ENCODE results near the gene ELMO2. TPM values are rescaled to one million over a fixed set of nuclear protein-coding genes. Genes with fewer than 3 reads are reported as not detected.
A peak's percentile ranks its signal among the peaks of the same experiment; 100 is the strongest.
"Not testable (repeated sequence)": the region's sequence is repeated elsewhere in the genome, so short reads cannot be mapped to it uniquely, and the experiment has no call there.

ELMO2 gene
- total RNA-seq, 1 donor from 2014 or later, result 63.2 TPM

DNA sequence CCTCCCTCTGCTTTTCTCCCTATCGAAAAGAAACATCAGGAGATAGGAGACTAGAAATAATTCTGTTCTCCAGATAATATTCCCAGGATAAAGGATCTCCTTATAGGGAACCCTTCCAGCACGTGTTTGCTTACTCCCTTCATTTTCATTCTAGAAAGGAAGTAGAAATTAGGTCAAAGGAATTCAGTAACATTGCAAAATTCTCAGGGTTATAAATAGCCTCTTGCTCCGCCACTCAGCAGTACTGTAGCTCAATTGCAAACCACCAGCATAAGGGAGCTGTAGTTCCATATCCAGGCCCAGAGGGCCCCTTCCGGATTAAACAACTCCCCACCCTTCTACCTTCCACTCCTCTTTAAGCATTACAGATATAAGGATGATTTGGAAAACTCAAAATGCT lies 6.2 kb downstream of the ELMO2 start:
- H3K4me3 Mint-ChIP-seq (ENCODE audit: low read depth), result no peak overlapping the region
- H3K27ac Mint-ChIP-seq, result peak overlapping the region; percentile 84
- H3K4me1 Mint-ChIP-seq (ENCODE audit: low read depth), result peaks cover 55% of the 10 kb centered on the region
- DNase-seq (ENCODE audit: low spot score), result no peak
- intact Hi-C loops (cut with micrococcal nuclease), result loop anchor here (5.0 kb wide), 2 partner anchors 147 to 287 kb away; partner anchors contain the start of gene TP53RK
- no peaks in the 10 kb centered on the region for H3K27me3 Mint-ChIP-seq (ENCODE audit: low read depth)
- peaks cover 50% of the 10 kb centered on the region for H3K36me3 Mint-ChIP-seq (ENCODE audit: low read depth)
- H3K9me3 Mint-ChIP-seq, result no peaks in the 10 kb centered on the region

DNA sequence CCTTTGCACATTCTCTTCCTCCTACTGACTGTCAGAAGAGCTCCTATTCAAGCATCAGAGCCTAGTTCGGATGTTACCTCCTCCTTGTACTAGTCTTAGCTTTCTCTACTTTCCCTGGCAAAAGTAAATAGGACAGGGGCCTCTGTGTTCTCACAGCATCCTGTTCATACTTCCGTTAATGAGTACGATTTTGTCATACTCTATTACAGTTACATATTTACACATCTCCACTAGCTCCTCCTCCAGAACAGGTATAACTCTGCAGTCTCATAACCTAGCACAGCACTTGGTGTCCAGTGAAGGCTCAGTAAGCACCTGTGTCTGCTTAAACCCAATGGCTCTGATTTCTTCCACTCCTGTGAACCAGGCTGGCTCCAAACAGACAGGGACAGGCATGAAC lies 7.0 kb downstream of the ELMO2 start:
- no peaks in the 10 kb centered on the region for H3K27me3 Mint-ChIP-seq (ENCODE audit: low read depth)
- H3K36me3 Mint-ChIP-seq (ENCODE audit: low read depth), result peaks cover 46% of the 10 kb centered on the region
- H3K4me1 Mint-ChIP-seq (ENCODE audit: low read depth), result peaks cover 49% of the 10 kb centered on the region
- H3K27ac Mint-ChIP-seq, result no peak overlapping the region
- H3K4me3 Mint-ChIP-seq (ENCODE audit: low read depth), result no peak overlapping the region
- intact Hi-C loops (cut with micrococcal nuclease), result no loop called here
- DNase-seq (ENCODE audit: low spot score), result no peak
- H3K9me3 Mint-ChIP-seq, result no peaks in the 10 kb centered on the region

DNA sequence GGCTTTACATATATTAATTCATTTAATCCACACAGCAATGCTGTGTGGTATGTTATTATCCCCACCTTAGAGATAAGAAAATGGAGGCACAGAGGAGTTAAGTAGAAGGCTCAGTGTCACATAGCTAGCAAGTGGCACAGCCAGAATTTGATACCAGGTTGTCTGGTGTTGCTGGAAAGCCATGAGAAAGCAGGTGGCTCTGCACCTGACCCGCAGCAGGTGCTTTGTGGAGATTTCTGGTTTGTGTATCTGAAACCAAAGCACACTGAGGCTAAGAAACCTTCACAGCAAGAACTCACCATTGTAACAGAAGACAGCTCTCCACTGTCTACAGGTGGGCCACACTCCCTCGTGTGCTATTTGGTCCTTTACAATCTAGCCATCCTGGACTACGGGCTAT lies 7.5 kb downstream of the ELMO2 start:
- H3K9me3 Mint-ChIP-seq, result no peaks in the 10 kb centered on the region
- no peaks in the 10 kb centered on the region for H3K27me3 Mint-ChIP-seq (ENCODE audit: low read depth)
- H3K36me3 Mint-ChIP-seq (ENCODE audit: low read depth), result peaks cover 47% of the 10 kb centered on the region
- H3K4me3 Mint-ChIP-seq (ENCODE audit: low read depth), result no peak overlapping the region
- peaks cover 45% of the 10 kb centered on the region for H3K4me1 Mint-ChIP-seq (ENCODE audit: low read depth)
- no peak for DNase-seq (ENCODE audit: low spot score)
- H3K27ac Mint-ChIP-seq, result no peak overlapping the region
- intact Hi-C loops (cut with micrococcal nuclease), result no loop called here

DNA sequence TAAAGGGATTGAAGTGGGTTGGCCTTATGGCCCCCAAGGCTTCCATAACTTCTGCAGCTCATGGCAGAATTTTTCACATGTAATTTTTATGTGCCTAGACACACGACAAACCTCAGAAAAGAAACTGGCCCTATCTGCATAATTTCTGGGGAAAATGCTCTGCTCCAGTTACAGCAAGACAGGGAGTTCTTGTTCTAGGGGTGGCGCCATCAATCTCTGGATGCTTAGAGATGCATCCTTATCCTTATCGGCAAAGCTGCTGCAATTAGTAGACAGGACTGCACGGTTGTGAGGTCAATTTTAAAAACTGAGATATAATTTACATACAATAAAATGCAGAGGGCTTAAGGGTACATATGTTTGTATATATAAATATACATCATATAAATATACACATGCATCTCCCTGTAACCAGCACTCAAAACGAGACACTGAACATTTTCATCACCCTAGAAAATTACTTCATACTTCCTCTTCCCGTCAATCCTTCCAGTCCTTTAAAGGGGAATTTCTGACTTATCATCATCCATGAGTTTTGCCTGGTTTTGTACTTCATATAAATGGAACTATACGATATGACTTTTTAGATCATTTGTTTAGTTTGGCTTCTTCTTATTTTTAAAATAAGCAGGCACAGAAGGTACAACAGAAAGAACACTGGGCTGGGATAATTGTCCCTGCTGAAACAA lies 10.2 kb downstream of the ELMO2 start:
- no peak overlapping the region for H3K27ac Mint-ChIP-seq
- H3K4me3 Mint-ChIP-seq (ENCODE audit: low read depth), result no peak overlapping the region
- intact Hi-C loops (cut with micrococcal nuclease), result no loop called here
- H3K36me3 Mint-ChIP-seq (ENCODE audit: low read depth), result peaks cover 58% of the 10 kb centered on the region
- no peaks in the 10 kb centered on the region for H3K27me3 Mint-ChIP-seq (ENCODE audit: low read depth)
- no peak for DNase-seq (ENCODE audit: low spot score)
- H3K4me1 Mint-ChIP-seq (ENCODE audit: low read depth), result peaks cover 19% of the 10 kb centered on the region
- H3K9me3 Mint-ChIP-seq, result no peaks in the 10 kb centered on the region

DNA sequence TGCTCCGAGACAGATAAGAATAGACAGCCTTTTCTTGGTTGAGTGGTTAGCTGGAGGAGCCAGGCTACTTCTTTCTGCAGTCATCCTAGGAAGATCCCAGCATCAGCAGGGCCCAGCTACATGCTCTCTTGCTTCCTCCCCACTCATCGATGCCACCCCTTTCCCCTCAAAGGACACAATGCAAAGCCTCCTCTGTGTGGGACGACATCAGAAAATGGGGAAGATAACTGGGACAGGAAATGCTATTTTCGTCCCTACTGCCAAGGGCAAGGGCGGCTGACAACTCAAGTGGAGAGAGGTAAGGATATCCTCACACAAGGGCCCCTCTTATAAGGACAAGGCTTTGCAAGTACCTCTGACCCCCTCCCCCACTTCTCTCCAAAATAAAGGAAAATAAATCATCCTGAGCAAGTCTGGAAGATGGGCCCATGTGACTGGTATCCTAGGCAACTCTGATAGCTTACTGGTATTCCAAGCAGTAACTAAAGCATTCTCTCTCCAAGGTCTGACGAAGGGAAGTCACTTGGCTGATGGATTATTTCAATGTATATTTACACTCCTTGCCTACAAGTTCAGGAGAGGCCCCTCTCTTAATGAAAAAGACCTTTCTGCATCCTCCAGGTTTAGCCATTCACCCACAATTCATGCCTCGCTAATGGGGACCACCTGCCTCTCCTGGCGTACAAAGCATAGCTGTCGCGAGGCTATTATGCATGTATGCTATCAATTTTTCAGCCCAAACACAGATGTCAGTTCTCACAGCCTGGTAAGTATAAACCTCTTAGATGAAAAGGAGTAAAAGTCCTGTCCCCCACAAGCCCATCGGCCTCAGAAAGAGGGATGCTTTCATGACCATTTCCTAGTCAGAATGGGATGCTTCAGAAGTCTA lies 11.3 kb downstream of the ELMO2 start:
- Mint-ChIP-seq H3K27me3 (ENCODE audit: low read depth) (no peaks in the 10 kb centered on the region), H3K27ac (no peak overlapping the region), H3K4me1 (ENCODE audit: low read depth) (peaks cover 9% of the 10 kb centered on the region), H3K9me3 (no peaks in the 10 kb centered on the region), H3K36me3 (ENCODE audit: low read depth) (peaks cover 62% of the 10 kb centered on the region), H3K4me3 (ENCODE audit: low read depth) (no peak overlapping the region)
- DNase-seq (ENCODE audit: low spot score), result no peak
- intact Hi-C loops (cut with micrococcal nuclease), result no loop called here

DNA sequence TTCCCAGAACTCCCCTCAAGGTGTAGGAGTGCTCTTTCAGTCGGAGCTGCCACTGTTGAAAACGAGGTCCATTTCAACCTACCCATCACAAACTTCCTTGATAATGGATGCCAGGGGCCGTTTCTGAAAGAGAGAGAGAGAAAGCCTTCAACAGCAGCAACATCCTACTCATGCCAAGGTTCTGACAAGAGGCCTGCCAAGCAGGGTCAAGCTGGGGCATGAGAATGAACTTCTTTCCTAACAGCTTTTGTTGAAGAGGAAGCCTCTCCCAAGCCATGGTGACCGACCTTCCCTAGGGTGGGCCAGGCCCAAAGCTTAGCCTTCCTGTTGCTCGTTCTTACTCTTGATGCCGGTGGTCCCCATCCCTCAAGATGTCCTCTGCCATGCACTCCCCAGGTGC lies 12.4 kb downstream of the ELMO2 start:
- DNase-seq (ENCODE audit: low spot score), result no peak
- H3K4me1 Mint-ChIP-seq (ENCODE audit: low read depth), result no peaks in the 10 kb centered on the region
- no peak overlapping the region for H3K27ac Mint-ChIP-seq
- H3K36me3 Mint-ChIP-seq (ENCODE audit: low read depth), result peaks cover 57% of the 10 kb centered on the region
- intact Hi-C loops (cut with micrococcal nuclease), result no loop called here
- H3K9me3 Mint-ChIP-seq, result no peaks in the 10 kb centered on the region
- no peaks in the 10 kb centered on the region for H3K27me3 Mint-ChIP-seq (ENCODE audit: low read depth)
- no peak overlapping the region for H3K4me3 Mint-ChIP-seq (ENCODE audit: low read depth)

DNA sequence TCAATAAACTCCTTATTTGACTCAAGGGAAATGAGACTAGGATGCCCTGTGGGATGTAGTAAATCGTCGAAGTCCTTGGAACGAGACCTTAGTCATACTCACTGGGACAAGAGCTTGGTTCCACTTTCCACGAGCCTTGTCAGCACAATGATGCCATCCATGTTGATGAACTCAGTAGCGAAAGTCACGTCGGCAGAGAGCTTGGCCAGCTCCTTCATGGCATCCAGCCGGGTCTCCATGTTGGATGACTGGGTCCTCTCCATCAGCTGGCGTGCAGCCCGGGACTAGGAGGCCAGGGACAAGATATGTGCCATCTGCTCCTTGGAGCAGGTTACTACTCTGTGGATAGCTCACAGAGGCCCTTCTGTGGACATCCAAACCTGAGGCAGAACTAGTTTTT lies 17.5 kb downstream of the ELMO2 start:
- Mint-ChIP-seq H3K27me3 (ENCODE audit: low read depth) (no peaks in the 10 kb centered on the region), H3K27ac (no peak overlapping the region), H3K9me3 (no peaks in the 10 kb centered on the region), H3K4me3 (ENCODE audit: low read depth) (no peak overlapping the region), H3K4me1 (ENCODE audit: low read depth) (no peaks in the 10 kb centered on the region), H3K36me3 (ENCODE audit: low read depth) (peaks cover 73% of the 10 kb centered on the region)
- intact Hi-C loops (cut with micrococcal nuclease), result no loop called here
- DNase-seq (ENCODE audit: low spot score), result no peak

DNA sequence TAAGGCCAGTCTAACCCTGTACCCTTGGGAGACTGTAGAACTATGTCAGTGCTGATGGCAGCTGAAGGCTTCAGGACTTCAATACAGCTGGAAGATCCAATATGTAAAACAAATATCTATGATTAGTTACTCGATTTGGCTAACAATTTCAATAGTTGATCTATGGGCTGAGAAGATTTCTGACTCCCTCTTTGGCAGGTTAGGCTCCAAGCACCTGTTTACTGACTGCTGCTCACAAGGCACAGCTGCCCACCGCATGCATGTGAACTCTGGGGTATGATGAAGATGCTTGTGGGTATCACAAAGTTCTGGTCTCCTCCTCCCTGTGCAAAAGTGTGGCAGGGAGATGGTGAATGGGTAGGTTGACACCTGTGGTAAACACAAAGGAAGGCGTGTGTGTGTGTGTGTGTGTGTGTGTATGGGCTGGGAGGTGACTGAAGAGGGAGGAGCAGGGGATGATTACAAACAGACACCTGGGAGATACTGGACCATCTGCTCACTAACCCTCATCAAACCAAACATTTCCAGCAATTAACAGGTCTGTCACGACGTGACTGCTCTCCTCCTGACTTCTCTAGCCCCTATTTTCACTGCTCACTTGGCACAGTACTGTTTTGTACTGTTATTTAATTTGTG lies 18.1 kb downstream of the ELMO2 start:
- DNase-seq (ENCODE audit: low spot score), result no peak
- intact Hi-C loops (cut with micrococcal nuclease), result no loop called here
- no peak overlapping the region for H3K4me3 Mint-ChIP-seq (ENCODE audit: low read depth)
- no peak overlapping the region for H3K27ac Mint-ChIP-seq
- peaks cover 71% of the 10 kb centered on the region for H3K36me3 Mint-ChIP-seq (ENCODE audit: low read depth)
- H3K9me3 Mint-ChIP-seq, result no peaks in the 10 kb centered on the region
- no peaks in the 10 kb centered on the region for H3K27me3 Mint-ChIP-seq (ENCODE audit: low read depth)
- no peaks in the 10 kb centered on the region for H3K4me1 Mint-ChIP-seq (ENCODE audit: low read depth)

DNA sequence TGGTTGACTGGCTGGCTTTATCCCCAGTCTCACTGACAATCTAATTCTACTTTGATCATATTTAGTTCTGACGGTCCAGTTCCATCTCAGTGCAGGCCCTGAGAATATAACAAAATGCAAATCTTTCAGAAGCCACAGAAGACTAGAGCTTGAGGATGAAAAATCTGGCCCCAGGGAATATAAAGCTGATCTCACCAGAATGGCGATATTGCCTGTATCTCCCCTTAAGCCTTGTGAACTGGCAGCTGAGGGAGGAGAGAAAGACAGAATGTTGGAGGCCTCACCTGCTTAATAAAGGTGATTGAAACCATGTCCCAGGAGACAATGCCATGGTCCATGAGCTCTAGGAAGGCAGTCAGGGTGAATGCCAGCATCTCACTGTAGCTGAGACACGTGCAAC lies 19.4 kb downstream of the ELMO2 start:
- H3K4me3 Mint-ChIP-seq (ENCODE audit: low read depth); DNase-seq (ENCODE audit: low spot score); H3K27ac Mint-ChIP-seq; H3K27me3 Mint-ChIP-seq (ENCODE audit: low read depth); H3K4me1 Mint-ChIP-seq (ENCODE audit: low read depth); intact Hi-C loops (cut with micrococcal nuclease); H3K9me3 Mint-ChIP-seq: not testable (repeated sequence)
- H3K36me3 Mint-ChIP-seq (ENCODE audit: low read depth), result peaks cover 73% of the 10 kb centered on the region

DNA sequence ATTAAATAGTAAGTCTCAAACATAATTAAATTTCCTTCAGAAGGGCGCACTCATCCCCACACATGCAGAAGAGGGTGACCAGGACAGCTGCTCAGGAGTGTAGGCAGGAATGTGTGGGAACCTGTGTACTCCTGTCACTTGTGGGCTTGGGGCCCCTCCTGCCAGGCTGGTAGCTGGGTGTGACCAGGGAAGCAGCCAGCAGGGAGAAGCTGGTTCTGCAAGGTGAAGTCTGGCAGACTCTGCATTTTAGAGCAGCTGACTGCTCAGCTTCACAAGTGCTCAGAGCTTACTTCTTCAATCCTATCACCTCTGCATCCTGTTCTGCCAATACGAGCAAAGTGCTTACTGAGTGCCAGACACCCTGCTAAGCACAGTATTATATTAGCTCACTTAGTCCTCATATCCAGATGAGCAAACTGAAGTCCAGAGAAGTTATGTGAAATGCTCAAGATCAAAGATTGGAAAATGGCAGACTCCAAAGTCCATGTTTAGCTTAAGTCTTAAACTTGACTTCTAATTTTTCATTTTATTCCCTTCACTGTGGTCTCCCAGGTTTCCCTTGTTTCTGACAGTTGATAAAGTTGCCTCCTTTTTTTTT lies 27.9 kb downstream of the ELMO2 start:
- intact Hi-C loops (cut with micrococcal nuclease), result no loop called here
- H3K9me3 Mint-ChIP-seq, result no peaks in the 10 kb centered on the region
- no peak for DNase-seq (ENCODE audit: low spot score)
- no peaks in the 10 kb centered on the region for H3K27me3 Mint-ChIP-seq (ENCODE audit: low read depth)
- H3K4me1 Mint-ChIP-seq (ENCODE audit: low read depth), result no peaks in the 10 kb centered on the region
- H3K4me3 Mint-ChIP-seq (ENCODE audit: low read depth), result no peak overlapping the region
- H3K36me3 Mint-ChIP-seq (ENCODE audit: low read depth), result peaks cover 66% of the 10 kb centered on the region
- H3K27ac Mint-ChIP-seq, result no peak overlapping the region

DNA sequence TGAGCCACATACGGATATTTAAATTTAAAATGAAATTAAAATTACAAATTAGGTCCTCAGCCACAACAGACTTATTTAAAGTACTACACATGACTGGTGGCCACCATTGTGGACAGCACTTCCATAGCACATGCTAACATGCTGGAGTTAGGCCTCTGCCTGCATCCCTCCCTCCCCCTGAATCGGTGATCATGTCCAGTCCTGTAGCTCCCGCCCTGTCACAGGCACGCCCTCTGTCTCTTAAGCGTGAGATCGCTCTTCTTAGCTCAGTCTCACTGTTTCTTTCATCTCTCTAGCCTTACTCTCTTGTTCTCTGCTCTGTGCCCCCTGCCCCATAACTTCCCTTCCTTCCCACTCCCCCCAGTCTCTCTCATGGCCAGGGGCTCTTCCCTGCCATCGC lies 28.9 kb downstream of the ELMO2 start:
- Mint-ChIP-seq H3K9me3 (no peaks in the 10 kb centered on the region), H3K4me3 (ENCODE audit: low read depth) (no peak overlapping the region), H3K27ac (no peak overlapping the region), H3K36me3 (ENCODE audit: low read depth) (peaks cover 66% of the 10 kb centered on the region), H3K27me3 (ENCODE audit: low read depth) (no peaks in the 10 kb centered on the region), H3K4me1 (ENCODE audit: low read depth) (no peaks in the 10 kb centered on the region)
- intact Hi-C loops (cut with micrococcal nuclease), result no loop called here
- DNase-seq (ENCODE audit: low spot score), result no peak

DNA sequence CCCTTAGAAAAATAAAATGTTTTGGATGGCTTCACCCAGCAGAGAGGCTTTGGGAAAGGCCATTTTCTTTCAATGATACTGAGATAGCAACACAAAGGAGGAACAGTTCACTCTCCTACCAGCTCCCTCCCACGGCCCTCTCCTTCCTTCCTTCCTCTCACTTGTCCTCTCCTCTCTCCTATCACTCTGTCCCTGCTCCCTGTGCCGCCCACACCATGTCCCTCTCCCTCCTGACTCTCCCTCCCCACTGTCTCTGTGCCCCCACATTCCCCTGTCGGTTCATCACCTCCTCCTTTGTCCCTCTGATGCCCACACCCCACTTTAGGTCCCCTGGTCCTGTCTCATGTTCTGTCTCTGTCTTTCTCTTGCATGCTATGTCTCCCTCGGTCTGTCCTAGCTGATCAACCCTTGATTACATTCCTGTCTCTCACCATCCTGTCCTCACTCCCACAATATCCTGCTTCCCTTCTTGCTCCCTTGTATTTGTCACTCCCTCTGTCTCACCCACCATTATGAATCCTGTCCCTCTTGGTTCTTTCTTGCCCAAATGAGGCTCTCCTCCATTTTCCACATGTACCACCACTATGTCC lies 30.1 kb downstream of the ELMO2 start:
- no peak for DNase-seq (ENCODE audit: low spot score)
- peaks cover 65% of the 10 kb centered on the region for H3K36me3 Mint-ChIP-seq (ENCODE audit: low read depth)

More for the DNA sequence above, 30.1 kb downstream of the ELMO2 start:
- Mint-ChIP-seq H3K9me3 (no peaks in the 10 kb centered on the region), H3K27me3 (ENCODE audit: low read depth) (no peaks in the 10 kb centered on the region), H3K27ac (no peak overlapping the region), H3K4me1 (ENCODE audit: low read depth) (no peaks in the 10 kb centered on the region), H3K4me3 (ENCODE audit: low read depth) (no peak overlapping the region)
- intact Hi-C loops (cut with micrococcal nuclease), result no loop called here

Data from activated T-helper 2 cell treated with anti-CD3 and anti-CD28 coated beads, Interferon-gamma antibody, Interleukin-2, Interleukin-4, amounts not matched to agents 10 μg/mL and 5 μg/mL and 100 μg/mL, durations not matched to agents 14 hours and 24 hours and 36 hours (primary cell).